Measurements from ENCODE around the gene MAB21L3. TPM values are rescaled to one million over a fixed set of nuclear protein-coding genes. Genes with fewer than 3 reads are reported as not detected.

Gene MAB21L3
- total RNA-seq, 1 donor from 2014 or later, result not detected

GRCh38 chr1:116106646-116107045 lies 4.6 kb upstream of the MAB21L3 start:
- Mint-ChIP-seq H3K9me3 (ENCODE audit: unreplicated experiment) (no peaks in the 10 kb centered on the region), H3K4me3 (ENCODE audit: unreplicated experiment) (no peak overlapping the region), H3K27ac (ENCODE audit: unreplicated experiment) (no peak overlapping the region), H3K27me3 (ENCODE audit: unreplicated experiment) (peaks cover 12% of the 10 kb centered on the region), H3K36me3 (ENCODE audit: unreplicated experiment) (no peaks in the 10 kb centered on the region), H3K4me1 (ENCODE audit: unreplicated experiment) (no peaks in the 10 kb centered on the region)
- no peak for DNase-seq (ENCODE audit: extremely low spot score, unreplicated experiment)
- TF ChIP-seq CTCF (IDR thresholded peaks at IDR 0.05), result no peak

GRCh38 chr1:116107371-116107770 lies 3.8 kb upstream of the MAB21L3 start:
- H3K36me3 Mint-ChIP-seq (ENCODE audit: unreplicated experiment), result no peaks in the 10 kb centered on the region
- no peak overlapping the region for H3K4me3 Mint-ChIP-seq (ENCODE audit: unreplicated experiment)
- no peaks in the 10 kb centered on the region for H3K9me3 Mint-ChIP-seq (ENCODE audit: unreplicated experiment)
- no peak for TF ChIP-seq CTCF (IDR thresholded peaks at IDR 0.05)
- no peak for DNase-seq (ENCODE audit: extremely low spot score, unreplicated experiment)
- no peak overlapping the region for H3K27ac Mint-ChIP-seq (ENCODE audit: unreplicated experiment)
- peaks cover 16% of the 10 kb centered on the region for H3K27me3 Mint-ChIP-seq (ENCODE audit: unreplicated experiment)
- no peaks in the 10 kb centered on the region for H3K4me1 Mint-ChIP-seq (ENCODE audit: unreplicated experiment)

- Mint-ChIP-seq H3K4me3 (ENCODE audit: unreplicated experiment) (no peak overlapping the region), H3K9me3 (ENCODE audit: unreplicated experiment) (no peaks in the 10 kb centered on the region), H3K36me3 (ENCODE audit: unreplicated experiment) (no peaks in the 10 kb centered on the region), H3K4me1 (ENCODE audit: unreplicated experiment) (peaks cover 3% of the 10 kb centered on the region), H3K27me3 (ENCODE audit: unreplicated experiment) (peaks cover 20% of the 10 kb centered on the region), H3K27ac (ENCODE audit: unreplicated experiment) (no peak overlapping the region)
- no peak for DNase-seq (ENCODE audit: extremely low spot score, unreplicated experiment)
- TF ChIP-seq CTCF (IDR thresholded peaks at IDR 0.05), result no peak
These were observed 374 bp downstream of the MAB21L3 start for GRCh38 chr1:116111524-116112021.

GRCh38 chr1:116112388-116113140 lies 1.4 kb downstream of the MAB21L3 start:
- TF ChIP-seq CTCF (IDR thresholded peaks at IDR 0.05), result no peak
- Mint-ChIP-seq H3K4me3 (ENCODE audit: unreplicated experiment) (no peak overlapping the region), H3K27me3 (ENCODE audit: unreplicated experiment) (peaks cover 23% of the 10 kb centered on the region), H3K36me3 (ENCODE audit: unreplicated experiment) (no peaks in the 10 kb centered on the region), H3K27ac (ENCODE audit: unreplicated experiment) (no peak overlapping the region), H3K9me3 (ENCODE audit: unreplicated experiment) (no peaks in the 10 kb centered on the region), H3K4me1 (ENCODE audit: unreplicated experiment) (peaks cover 3% of the 10 kb centered on the region)
- no peak for DNase-seq (ENCODE audit: extremely low spot score, unreplicated experiment)

- TF ChIP-seq CTCF (IDR thresholded peaks at IDR 0.05), result no peak
- Mint-ChIP-seq H3K36me3 (ENCODE audit: unreplicated experiment) (no peaks in the 10 kb centered on the region), H3K4me3 (ENCODE audit: unreplicated experiment) (no peak overlapping the region), H3K9me3 (ENCODE audit: unreplicated experiment) (no peaks in the 10 kb centered on the region), H3K27me3 (ENCODE audit: unreplicated experiment) (peaks cover 25% of the 10 kb centered on the region), H3K27ac (ENCODE audit: unreplicated experiment) (no peak overlapping the region), H3K4me1 (ENCODE audit: unreplicated experiment) (peaks cover 3% of the 10 kb centered on the region)
- DNase-seq (ENCODE audit: extremely low spot score, unreplicated experiment), result no peak
These were observed 2.4 kb downstream of the MAB21L3 start for GRCh38 chr1:116113615-116114014.

Data from osteocyte (in vitro differentiated cells).